H1 (cell line): ENCODE results near the gene SLC15A1.

Source experiments
- CTCF ChIP-seq, 3 experiments: IDR thresholded peaks; 1 replicate in 2 of 3; 2 replicates in 1 of 3; pipeline versions ENCODE4 v1.5.1 to v1.6.1; 2011; ENCODE audit warnings: low read length in 3 of 3, mild to moderate bottlenecking in 3 of 3, inconsistent platforms in 2 of 3, low read depth in 1 of 3, moderate library complexity in 1 of 3; ENCODE audit not compliant: insufficient read depth in 1 of 3; ENCODE audit errors: control extremely low read depth in 1 of 3
- JUN ChIP-seq: IDR thresholded peaks from 2 replicates; pipeline ENCODE4 v1.6.1; 2011; ENCODE audit warnings: low read depth, mild to moderate bottlenecking, improper control_type of control experiment, low read length

DNA sequence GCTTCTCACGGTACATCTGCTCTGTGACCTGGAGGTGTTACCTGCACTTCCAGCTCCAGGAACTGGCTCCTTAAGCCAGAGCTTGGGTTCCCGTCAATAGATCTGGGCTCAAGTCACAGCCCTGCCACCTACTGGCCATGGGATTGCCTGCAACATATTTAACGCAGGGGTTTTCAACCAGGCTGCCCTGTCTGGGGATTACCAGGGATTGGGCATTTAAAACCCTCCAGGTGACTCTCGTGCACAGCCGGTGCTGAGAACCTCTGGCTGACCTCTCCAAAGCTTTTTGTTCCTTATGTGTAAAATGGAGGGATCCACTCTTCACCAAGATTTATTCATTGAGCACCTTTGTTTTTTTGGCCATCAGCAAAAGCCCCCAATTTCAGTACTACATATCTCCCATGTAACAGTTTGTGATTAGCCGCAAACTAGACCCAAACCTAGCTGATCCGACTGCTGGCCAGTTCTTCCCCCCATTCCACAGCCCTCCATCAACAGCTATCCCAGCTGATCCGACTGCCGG, 98.9 kb downstream of the SLC15A1 start:
- TF ChIP-seq CTCF (IDR thresholded peaks at IDR 0.05; ENCODE audit: control extremely low read depth in 1 of 3, insufficient read depth in 1 of 3, low read depth in 1 of 3, low read length in 3 of 3) (peak; percentile 81 to 98 (median 97)), JUN (no peak)
